Measurements from ENCODE around the gene NR5A2. TPM values are rescaled to one million over a fixed set of nuclear protein-coding genes. Genes with fewer than 3 reads are reported as not detected.

Gene NR5A2
- polyA plus RNA-seq, 1 donor (not counting 4 experiments of a cell fraction or from before 2014, with no cell fraction given) = 0.05 TPM

DNA sequence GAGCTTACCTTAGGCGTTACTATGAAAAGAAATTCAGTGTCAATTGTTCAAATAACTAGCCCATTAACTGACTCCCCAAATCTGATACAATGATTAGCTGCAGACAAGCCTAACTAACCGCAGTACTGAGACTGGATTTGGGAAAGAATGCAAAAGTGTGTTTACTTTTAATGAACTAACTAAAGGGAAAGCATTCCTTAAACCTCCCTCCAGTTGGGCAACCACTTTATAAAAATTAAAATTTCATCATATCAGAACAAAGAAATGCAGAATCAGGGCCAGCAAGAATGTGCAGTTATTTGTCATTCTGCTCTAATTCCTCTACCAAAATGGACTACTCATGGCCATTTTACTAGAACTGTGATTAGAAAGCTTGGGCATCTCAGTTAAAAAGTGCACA, 11.7 kb upstream of the NR5A2 start:
- no peak overlapping the region for H3K4me3 ChIP-seq (ENCODE audit: control insufficient read depth in 2 of 3, extremely low read depth in 1 of 3, insufficient read depth in 2 of 3, low read depth in 1 of 3, low read length in 3 of 3)
- no peak overlapping the region for H3K4me2 ChIP-seq (ENCODE audit: control insufficient read depth, extremely low read depth, insufficient read depth, low read depth, low read length)
- H3K4me1 ChIP-seq (ENCODE audit: control insufficient read depth, extremely low read depth, insufficient read depth, low read length) = no peaks in the 10 kb centered on the region
- no peak overlapping the region for H2AFZ ChIP-seq (ENCODE audit: control insufficient read depth, low read length)
- no peaks in the 10 kb centered on the region for H3K9me3 ChIP-seq (ENCODE audit: control insufficient read depth, low read depth, low read length)
- no peak overlapping the region for H3K9ac ChIP-seq (ENCODE audit: control insufficient read depth, extremely low read depth, insufficient read depth, low read length)
- H3K27ac ChIP-seq (ENCODE audit: control insufficient read depth, insufficient read depth, low read length) = no peak overlapping the region
- peaks cover 7% of the 10 kb centered on the region for H3K27me3 ChIP-seq (ENCODE audit: control insufficient read depth, extremely low read depth, insufficient read depth, low read length)
- no peaks in the 10 kb centered on the region for H3K9me1 ChIP-seq (ENCODE audit: control insufficient read depth, extremely low read depth, insufficient read depth, low read length)
- FAIRE-seq = no peak
- H3K36me3 ChIP-seq (ENCODE audit: control insufficient read depth in 2 of 2, extremely low read depth in 1 of 2, insufficient read depth in 2 of 2, low read length in 2 of 2) = no peaks in the 10 kb centered on the region
- DNase-seq (ENCODE audit: low read depth, low spot score) = no peak
- dilution Hi-C loops (cut with MboI; ENCODE audit: extremely low pct_ligation_motif_present, low sequenced_read_pairs) = no loop called here
- TF ChIP-seq EZH2 (IDR thresholded peaks at IDR 0.05; ENCODE audit: low read length) = no peak
- TF ChIP-seq, protein P1, sequence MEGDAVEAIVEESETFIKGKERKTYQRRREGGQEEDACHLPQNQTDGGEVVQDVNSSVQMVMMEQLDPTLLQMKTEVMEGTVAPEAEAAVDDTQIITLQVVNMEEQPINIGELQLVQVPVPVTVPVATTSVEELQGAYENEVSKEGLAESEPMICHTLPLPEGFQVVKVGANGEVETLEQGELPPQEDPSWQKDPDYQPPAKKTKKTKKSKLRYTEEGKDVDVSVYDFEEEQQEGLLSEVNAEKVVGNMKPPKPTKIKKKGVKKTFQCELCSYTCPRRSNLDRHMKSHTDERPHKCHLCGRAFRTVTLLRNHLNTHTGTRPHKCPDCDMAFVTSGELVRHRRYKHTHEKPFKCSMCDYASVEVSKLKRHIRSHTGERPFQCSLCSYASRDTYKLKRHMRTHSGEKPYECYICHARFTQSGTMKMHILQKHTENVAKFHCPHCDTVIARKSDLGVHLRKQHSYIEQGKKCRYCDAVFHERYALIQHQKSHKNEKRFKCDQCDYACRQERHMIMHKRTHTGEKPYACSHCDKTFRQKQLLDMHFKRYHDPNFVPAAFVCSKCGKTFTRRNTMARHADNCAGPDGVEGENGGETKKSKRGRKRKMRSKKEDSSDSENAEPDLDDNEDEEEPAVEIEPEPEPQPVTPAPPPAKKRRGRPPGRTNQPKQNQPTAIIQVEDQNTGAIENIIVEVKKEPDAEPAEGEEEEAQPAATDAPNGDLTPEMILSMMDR (optimal IDR thresholded peaks at IDR 0.05 in 1 of 3, IDR thresholded peaks at IDR 0.05 in 1 of 3, conservative IDR thresholded peaks at IDR 0.05 in 1 of 3; ENCODE audit: extremely low read depth in 1 of 3, insufficient read depth in 2 of 3, low read length in 3 of 3) = no peak
- no peaks in the 10 kb centered on the region for H3K79me2 ChIP-seq (ENCODE audit: control insufficient read depth, insufficient read depth, low read length)
- H4K20me1 ChIP-seq (ENCODE audit: control insufficient read depth, extremely low read depth, insufficient read depth, low read length) = no peaks in the 10 kb centered on the region

DNA sequence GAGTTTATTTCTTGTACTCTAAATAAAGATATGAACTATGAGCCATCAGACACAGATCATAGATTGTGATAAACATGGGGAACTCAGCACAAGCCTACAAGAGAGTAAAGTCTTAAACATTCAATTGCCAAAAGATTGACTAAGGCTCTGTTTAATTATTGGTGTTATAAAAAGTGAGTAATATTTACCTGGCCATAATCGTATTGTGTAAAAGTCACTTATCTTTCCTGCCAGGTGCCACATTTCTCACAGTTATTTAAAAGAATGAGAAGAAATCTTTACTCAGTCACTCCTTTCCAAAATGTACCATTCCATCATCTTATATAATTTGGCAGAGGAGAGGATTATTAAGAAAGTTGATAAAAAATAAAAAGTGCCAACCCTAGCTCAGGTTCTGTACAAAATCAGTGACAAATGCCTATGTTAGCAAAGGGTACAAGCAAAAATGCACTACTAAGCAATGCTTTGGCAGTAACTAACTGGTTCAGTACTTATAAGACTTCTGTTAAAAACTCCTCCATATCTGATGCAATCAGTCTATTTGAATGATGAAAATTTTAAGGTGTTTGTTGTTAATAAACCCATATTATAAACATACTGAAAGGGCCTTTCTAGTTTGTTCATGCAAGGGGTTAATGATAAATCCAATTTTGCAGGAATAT, 5.8 kb upstream of the NR5A2 start:
- dilution Hi-C loops (cut with MboI; ENCODE audit: extremely low pct_ligation_motif_present, low sequenced_read_pairs) = no loop called here
- no peak for DNase-seq (ENCODE audit: low read depth, low spot score)

More for the DNA sequence above, 5.8 kb upstream of the NR5A2 start:
- Histone ChIP-seq H3K9me3 (ENCODE audit: control insufficient read depth, low read depth, low read length) (no peaks in the 10 kb centered on the region), H2AFZ (ENCODE audit: control insufficient read depth, low read length) (no peak overlapping the region), H4K20me1 (ENCODE audit: control insufficient read depth, extremely low read depth, insufficient read depth, low read length) (no peaks in the 10 kb centered on the region), H3K9ac (ENCODE audit: control insufficient read depth, extremely low read depth, insufficient read depth, low read length) (no peak overlapping the region), H3K4me1 (ENCODE audit: control insufficient read depth, extremely low read depth, insufficient read depth, low read length) (no peaks in the 10 kb centered on the region), H3K4me3 (ENCODE audit: control insufficient read depth in 2 of 3, extremely low read depth in 1 of 3, insufficient read depth in 2 of 3, low read depth in 1 of 3, low read length in 3 of 3) (no peak overlapping the region), H3K79me2 (ENCODE audit: control insufficient read depth, insufficient read depth, low read length) (no peaks in the 10 kb centered on the region), H3K9me1 (ENCODE audit: control insufficient read depth, extremely low read depth, insufficient read depth, low read length) (no peaks in the 10 kb centered on the region), H3K36me3 (ENCODE audit: control insufficient read depth in 2 of 2, extremely low read depth in 1 of 2, insufficient read depth in 2 of 2, low read length in 2 of 2) (no peaks in the 10 kb centered on the region), H3K4me2 (ENCODE audit: control insufficient read depth, extremely low read depth, insufficient read depth, low read depth, low read length) (no peak overlapping the region), H3K27ac (ENCODE audit: control insufficient read depth, insufficient read depth, low read length) (no peak overlapping the region), H3K27me3 (ENCODE audit: control insufficient read depth, extremely low read depth, insufficient read depth, low read length) (peaks cover 6% of the 10 kb centered on the region)
- no peak for FAIRE-seq
- TF ChIP-seq EZH2 (IDR thresholded peaks at IDR 0.05; ENCODE audit: low read length) = no peak
- TF ChIP-seq, protein P1 (optimal IDR thresholded peaks at IDR 0.05 in 1 of 3, IDR thresholded peaks at IDR 0.05 in 1 of 3, conservative IDR thresholded peaks at IDR 0.05 in 1 of 3; ENCODE audit: extremely low read depth in 1 of 3, insufficient read depth in 2 of 3, low read length in 3 of 3) = no peak

Data from keratinocyte (primary cell).